GM21576 (cell line): ENCODE measurements around the gene KIF3A.

ENCODE experiments used
- ATAC-seq: cut with Tn5 transposase; IDR thresholded peaks from one replicate; pipeline ENCODE4 v1.9.1; 2021; ENCODE audit warnings: mild to moderate bottlenecking, moderate library complexity; ENCODE audit not compliant: unreplicated experiment

The KIF3A gene

DNA sequence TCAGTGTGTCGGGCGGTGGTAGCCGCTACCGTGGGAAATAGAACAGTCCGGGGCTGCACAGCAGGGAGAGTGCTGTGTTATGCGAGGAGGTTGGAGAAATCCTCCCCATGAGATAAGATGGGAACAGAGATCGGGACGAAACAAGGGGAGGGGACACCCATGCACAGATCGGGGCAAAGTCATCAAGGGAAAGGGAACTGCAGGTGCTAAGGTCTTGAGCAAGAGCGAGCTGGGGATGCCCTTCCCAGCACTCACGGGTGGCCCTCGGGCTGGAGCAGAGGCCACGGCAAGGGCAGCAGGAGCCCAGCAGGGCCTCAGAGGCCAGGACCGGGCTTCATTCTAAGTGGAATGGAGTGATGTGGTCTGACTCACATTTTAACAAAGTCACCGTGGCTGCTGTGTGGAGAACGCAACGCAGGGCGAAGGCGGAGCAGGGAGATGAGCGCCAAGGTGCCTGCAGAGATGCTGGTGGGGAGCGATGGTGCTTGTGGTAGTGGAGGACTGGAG, 71.7 kb downstream of the KIF3A start:
- no peak for ATAC-seq

DNA sequence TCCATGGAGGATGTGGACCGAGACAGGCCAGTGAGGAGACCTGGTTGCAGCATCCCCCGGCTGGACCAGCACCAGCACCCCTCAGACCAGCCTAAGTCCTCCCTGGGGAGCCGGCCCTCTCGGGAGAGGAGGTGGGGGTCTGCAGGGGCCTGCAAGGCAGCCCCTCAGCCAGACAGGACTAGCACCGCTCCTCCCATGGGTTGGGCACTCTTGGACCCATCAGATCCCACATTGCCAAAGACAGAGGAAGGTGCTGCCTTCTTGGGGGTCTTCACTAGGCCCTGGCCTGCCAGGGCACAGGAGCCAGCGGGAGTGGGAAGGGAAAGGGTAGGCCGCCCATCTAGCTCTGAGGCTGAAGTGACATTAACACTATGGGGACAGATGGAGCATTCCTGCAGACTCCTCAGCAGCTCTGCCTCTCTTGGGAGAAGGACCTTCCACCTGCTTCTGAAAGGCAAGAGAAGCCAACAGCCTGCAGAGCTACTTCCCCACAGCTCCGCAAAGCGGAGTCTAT, 72.6 kb downstream of the KIF3A start:
- no peak for ATAC-seq

DNA sequence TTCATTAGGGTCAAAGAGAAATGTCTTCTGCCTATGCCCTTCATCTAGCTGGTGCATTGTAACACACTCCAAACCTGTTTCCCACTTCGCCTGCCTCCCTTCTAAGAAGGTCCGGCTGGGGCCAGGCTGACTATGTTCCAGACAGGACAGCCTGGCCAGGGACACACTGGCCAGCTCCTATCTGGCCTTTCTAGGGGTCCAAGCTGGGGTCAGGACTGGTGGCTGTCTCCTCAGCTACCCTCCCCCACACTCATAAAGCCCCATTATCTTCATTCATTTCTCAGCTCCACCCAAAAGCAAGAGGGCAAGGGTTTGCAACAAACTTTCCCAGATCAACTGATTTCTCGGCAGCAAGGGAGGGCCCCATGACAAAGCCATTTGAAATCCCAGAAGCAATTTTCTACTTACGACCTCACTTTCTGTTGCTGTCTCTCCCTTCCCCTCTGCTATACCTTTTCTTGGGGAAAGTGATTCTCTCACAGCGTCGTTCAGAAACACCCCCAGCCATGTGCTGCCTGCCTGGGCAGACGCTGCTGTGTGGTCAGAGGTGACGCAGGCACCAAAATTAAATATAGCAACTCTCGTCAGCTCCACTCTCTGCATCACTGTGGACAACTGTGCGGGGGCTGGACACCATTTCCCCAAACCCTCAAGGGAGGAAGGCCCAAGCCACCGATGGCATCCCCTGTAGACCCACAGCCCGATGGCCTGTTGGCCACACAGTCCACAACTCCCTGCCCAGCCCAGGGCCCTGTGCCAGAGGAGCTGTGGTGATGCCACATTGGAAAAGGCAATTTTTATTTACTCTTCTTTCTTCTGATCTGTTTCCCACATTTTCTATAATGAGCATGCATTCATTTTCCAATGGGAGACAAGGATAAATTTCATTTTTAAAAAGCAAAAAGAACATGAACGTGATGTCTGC, 73.3 kb downstream of the KIF3A start:
- peak; percentile 46 for ATAC-seq

DNA sequence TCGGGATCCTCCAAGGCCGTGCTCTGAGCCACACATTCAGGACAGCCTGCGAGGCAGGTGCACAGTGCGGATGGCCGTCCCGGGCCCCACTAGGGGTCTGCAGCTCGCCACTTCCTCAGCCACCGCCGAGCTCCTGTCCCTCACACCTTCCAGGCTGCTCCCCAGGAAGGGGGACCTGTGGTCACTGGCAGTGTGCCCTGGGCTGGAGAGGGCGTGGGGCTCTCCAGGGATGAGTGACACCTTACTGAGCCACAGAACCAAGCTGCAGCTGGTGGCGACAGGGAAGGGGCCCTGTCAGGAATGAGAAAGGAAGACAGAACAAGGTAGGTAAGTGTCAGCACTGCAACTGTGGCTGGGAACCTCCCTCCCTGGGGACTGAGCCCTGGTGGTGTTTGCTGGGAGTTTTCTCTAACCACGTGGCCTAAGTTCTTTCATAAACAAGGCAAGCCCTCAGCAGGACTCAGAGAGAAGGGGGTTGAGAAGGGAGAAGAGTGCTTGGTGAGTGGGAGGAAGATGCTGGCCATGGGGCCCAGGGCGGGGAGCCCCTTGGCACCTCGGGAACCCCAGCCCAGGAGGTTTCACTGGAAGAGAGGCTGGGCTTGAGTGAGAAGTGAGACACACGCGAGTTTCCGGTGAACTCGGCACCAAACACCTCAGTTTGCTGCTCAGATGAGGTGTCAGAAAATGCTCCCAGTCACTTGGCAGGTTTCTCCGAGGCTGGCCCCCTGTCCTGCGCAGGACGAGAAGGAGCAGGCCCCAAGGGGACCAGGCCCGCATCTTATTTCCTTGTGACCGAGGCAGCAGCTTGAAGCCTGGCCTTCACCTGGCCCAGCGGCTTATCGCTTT, 74.2 kb downstream of the KIF3A start:
- peak; percentile 55 for ATAC-seq

DNA sequence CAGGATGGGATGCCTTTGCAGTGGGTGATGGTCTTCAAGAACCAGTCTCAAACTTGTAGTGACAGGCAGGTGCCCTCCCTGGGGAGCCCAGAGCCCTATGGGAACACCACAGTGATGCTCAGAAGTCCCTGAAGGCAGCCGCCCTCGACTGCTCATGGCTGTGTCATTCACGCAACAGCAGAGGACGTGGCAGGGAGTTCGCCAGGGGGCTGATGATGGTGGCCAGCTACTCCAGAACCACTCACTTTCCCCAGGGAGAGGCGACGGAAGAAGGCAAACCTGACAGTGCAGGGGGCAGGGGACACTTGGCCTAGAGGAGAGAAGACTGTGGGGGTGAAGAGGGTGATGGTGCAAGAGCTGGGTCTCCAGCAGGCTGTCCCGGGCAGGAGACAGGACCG, 75.3 kb downstream of the KIF3A start:
- ATAC-seq = no peak

DNA sequence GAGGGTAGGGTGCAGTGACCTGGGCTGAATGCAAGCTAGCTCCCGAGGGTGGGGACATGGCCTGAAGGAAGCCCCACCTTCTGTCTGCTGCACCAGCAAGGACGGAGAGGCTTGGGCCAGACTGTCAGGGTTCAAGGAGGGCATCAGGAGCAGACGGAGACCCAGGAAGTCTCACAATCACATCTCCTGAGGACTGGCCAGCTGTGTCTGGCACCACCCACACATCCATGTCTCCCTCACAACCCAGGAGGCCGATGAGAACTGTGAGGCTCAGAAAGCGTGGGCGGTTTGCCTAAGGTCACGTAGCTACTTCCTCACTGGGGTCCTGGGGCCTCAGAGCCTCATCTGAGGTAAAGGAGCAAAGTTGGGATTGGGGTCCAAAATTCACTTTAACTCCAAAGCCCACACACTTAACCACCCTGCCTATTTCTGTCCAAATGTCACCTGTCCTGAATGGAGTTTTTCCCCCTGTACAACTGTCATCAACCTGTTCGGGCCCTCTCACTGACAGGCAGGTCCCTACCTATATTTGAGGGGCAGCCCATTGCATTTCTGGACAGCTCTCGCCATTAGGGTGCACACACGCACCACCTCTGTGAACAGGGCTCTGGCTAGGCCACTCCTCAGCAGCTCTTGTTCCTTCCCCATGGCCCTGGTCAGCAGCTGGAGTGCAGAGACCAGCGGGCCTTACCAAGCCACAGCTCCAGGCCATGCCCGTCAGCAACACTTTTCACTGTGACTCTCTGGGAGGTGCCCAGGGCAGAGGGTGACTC, 75.9 kb downstream of the KIF3A start:
- no peak for ATAC-seq

DNA sequence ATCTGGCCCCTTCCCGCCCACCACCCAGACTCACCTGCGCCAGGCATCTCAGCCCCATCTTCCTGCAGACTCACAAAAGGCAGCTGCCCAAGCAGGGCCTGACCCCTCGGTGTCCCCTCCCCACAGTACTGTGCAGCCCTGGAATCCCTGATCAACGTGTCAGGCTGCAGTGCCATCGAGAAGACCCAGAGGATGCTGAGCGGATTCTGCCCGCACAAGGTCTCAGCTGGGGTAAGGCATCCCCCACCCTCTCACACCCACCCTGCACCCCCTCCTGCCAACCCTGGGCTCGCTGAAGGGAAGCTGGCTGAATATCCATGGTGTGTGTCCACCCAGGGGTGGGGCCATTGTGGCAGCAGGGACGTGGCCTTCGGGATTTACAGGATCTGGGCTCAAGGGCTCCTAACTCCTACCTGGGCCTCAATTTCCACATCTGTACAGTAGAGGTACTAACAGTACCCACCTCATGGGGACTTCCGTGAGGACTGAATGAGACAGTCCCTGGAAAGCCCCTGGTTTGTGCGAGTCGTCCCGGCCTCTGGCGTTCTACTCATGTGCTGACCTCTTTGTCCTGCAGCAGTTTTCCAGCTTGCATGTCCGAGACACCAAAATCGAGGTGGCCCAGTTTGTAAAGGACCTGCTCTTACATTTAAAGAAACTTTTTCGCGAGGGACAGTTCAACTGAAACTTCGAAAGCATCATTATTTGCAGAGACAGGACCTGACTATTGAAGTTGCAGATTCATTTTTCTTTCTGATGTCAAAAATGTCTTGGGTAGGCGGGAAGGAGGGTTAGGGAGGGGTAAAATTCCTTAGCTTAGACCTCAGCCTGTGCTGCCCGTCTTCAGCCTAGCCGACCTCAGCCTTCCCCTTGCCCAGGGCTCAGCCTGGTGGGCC, 77.5 kb downstream of the KIF3A start:
- ATAC-seq = no peak

DNA sequence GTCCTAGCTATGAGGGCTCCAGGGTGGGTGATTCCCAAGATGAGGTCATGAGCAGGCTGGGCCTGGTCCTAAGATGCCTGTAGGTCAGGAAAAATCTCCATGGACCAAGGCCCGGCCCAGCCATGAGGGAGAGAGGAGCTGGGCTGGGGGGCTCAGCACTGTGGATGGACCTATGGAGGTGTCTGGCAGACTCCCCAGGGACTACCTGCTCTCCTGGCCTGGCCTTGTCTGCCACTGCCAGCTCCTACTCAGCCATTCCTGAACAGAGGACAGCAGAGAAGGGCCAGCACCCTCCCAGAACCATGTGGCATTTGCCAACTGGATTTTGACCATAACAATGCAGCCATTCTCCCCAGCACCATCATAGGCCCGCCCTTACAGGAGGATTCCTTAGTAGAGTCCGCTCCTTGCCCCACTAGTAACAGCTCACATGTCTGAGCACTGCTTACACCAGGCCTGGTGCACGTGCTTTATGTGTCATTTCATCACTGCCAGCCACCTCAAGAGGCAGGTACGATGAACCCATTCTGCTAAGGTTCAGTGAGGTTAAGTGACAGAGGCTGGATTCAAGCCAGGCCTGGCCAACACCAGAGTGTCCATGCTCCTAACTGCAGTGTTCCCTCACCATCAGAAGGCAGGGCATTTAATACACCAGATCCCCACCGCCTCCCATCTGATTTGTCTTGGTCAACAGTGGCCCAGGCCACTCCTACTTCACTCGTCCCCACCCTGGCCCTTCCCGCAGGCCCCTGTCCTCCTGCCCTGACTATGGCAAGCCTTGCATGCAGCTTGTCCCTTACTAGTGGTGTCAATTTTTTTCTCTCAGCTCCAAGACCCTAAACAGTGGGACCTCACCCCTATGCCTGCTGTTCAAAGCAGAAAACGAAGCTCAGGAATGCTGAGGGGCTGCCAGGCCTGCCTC, 78.7 kb downstream of the KIF3A start:
- ATAC-seq = no peak

DNA sequence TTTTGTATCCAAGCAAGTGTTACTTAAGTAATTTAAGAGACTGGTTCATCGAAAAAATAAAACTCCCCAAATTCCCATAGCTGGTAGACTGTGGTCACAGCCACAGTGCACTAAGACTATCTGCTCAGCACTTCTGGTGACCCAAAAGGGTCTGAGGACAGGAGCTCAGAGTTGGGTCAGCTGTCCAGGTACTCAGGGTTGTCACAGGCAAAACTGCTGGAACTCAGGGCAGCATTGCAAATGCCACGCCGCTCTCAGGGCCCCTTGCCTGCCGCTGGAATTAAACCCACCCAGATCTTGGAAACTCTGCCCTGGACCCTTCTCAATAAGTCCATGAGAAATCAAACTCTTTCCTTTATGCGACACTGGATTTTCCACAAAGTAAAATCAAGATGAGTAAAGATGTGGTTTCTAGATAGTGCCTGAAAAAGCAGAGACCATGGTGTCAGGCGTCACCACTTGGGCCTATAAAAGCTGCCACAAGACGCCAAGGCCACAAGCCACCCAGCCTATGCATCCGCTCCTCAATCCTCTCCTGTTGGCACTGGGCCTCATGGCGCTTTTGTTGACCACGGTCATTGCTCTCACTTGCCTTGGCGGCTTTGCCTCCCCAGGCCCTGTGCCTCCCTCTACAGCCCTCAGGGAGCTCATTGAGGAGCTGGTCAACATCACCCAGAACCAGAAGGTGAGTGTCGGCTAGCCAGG, 79.5 kb downstream of the KIF3A start, which contains the start of gene IL13:
Gene IL13 (plus strand): TSS at position 498 of the 705 bp plus-strand sequence. CDS start 14 bp downstream, at position 512.
- no peak for ATAC-seq

DNA sequence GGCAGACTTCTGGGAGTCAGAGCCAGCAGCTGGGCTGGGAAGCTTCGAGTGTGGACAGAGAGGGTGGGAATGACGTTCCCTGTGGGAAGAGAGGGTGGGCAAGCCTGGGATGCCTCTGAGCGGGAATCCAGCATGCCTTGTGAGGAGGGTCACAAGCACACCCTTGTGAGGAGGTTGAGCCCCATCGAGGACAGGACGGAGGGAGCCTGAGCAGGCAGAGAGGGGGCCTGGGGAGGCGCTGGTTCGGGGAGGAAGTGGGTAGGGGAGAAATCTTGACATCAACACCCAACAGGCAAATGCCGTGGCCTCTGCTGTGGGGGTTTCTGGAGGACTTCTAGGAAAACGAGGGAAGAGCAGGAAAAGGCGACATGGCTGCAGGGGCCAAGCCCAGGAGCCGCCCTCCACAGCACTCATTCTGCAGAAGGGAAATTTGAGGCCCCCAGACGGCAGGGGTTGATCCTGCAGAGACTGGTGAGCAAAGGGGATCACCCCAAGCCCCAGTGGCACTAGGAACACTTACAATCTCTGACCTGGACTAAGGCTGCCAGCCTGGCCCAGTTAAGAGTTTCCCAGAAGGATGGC, 80.5 kb downstream of the KIF3A start:
- ATAC-seq = no peak

DNA sequence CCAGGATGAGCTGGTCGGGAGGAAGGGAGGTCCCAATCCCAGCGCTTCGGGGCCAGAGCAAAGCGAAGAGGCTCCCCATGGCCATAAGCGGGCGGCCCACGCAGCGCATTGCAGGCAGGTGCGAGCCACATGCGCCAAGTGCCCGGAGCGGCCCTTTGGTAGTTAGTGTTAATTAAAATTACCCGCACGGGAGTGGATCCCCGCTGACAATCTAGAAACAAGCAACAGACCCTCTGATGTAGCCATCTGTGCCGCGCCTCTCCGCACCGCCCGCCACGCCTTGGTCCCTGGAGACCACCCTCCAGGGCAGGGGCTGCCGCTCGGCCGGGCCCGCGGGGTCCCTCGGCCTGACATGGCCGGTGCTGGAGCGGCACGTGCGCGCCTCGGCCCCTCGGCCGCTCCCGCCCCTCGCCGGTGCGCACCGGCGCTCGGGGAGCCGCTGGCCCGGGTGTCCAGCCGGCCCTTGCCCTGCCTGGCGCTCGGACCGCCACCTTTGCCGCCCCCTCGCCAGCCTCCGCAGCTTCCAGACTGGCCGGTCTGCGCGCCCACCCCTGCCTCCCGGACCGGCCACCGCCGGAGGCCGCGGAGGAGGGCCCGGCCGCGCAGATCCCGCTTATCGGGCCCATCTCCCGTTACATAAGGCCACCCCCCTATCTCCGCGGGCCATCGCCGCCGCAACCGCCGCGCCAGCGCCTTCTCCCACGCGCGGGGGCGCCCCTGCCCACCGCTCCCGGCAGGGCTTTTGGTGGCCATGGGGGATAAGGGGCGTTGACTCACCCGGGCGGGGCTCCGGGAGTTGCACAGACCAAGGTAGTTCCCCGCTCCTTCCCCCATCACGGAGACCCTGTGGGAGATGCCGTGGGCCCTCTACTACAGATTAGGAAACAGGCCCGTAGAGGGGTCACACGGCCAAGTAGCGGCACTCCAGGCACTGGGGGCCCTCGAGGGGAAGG, 81.2 kb downstream of the KIF3A start:
- no peak for ATAC-seq

DNA sequence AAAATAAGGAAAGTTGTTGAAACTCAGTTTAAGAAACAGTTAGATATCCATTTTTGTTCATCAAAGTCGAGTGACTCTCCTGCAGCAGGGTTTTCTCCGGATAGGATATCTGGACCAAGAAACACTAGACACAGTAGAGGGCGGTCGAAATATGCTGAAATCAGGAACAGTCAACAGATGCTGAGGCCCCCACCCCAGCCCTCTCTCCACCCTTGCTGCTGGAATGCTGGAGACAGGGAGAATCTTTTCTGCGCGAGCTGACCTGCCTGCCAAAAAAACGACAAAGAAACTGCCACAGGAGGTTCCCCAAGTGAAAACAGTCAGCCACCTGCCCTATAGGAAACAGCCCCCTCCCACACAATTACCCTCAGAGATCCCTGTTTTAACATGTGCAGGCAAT, 83.6 kb downstream of the KIF3A start:
- no peak for ATAC-seq

DNA sequence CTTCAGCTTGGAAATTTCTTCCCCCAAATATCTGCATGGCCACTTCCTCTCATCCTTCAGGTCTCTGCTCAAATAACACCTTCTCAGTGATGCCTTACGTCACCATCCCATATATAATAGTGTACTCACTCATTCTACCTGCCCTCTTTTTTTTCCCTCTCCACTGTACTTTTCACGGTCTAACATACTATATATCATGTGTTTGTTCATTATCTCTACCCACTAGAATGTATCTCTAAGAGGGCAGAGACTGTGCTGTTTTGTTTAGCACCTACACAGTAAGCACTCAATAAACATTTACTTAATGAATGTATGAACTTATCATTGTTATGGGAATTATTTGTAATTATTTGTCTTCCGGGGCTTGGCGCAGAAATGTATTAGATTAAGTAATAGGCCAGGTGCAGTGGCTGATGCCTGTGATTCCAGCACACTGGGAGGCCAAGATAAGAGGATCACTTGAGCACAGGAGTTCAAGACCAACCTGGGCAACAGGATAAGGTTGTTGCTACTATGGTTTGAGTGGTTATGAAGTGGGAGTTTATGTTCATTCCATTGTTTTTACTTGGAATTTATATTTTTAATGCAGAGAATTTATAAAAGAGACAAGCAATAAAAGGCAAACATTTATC, 85.4 kb downstream of the KIF3A start:
- ATAC-seq = no peak

DNA sequence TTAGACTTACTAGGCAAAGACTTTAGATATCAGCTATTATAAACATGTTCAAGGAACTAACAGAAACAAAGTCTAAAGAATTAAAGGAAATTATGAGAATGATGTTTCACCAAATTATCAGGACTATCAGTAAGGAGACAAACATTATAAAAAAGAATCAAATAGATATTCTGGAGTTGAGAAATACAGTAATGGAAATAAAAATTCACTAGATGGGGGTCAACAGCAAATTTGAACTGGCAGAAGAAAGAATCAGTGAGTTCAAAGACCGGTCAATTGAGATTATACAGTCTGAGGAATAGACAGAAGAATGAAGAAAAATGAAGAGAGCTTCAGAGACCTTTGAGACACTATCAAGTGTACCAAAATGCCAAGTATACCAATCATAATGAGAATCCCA, 89.0 kb downstream of the KIF3A start:
- no peak for ATAC-seq

DNA sequence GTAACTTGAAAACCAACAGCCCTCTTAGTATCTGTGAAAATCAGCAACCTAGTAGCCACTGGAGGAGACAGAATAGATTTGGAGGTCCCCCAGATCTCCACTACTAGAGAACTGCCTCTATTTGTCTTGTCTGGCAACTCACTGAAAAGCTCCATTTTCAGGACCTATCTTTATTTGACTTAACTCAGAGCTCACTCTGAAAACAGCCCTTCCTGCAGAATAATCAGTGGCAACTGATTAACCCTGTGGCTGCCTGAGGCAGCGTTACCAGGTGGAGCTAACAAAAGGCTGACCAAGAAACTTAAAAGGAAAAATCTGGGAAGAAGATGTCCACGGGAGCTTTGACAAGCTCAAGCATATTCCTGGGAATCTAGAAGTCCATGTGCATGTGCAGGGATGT, 89.9 kb downstream of the KIF3A start:
- ATAC-seq = no peak
